Peyer's patch (tissue), 4 donors: ENCODE data around the gene ZNF214.

Experiments used
- POLR2A ChIP-seq, 2 donors: fragments of 450-650 bp; IDR thresholded peaks; one replicate each; pipeline ENCODE4 v1.5.1; 2017; ENCODE audit warnings: antibody characterized with exemption in 2 of 2, mild to moderate bottlenecking in 2 of 2, moderate library complexity in 2 of 2
- TF ChIP-seq, protein P1 (sequence below), 6 experiments: fragments of 450-650 bp in 4 of 6; fragments of 200-600 bp in 2 of 6; sonication (generic) in 1 of 6; IDR thresholded peaks; one replicate each; pipeline ENCODE4 v1.5.1; 2017 to 2019; ENCODE audit warnings: antibody characterized with exemption in 6 of 6, mild to moderate bottlenecking in 3 of 6, moderate library complexity in 1 of 6

DNA sequence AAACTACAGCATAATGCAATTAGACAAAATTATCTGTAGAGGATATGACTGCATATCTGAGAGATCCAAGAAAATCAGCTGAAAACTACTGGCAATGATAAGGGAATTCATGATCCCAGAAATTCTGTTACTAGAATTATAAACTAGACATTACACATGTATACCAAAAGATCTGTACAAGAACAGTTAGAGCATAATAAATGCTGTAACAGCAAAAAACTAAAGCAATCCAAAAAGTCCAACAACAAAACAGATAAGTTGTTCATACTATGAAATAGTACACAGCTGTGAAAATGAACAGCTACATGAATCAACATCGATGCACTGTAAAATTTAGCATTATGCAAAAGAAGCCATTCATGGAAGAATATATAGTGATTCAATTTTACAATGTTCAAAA lies 6.0 kb downstream of the ZNF214 start:
- TF ChIP-seq, protein P1, sequence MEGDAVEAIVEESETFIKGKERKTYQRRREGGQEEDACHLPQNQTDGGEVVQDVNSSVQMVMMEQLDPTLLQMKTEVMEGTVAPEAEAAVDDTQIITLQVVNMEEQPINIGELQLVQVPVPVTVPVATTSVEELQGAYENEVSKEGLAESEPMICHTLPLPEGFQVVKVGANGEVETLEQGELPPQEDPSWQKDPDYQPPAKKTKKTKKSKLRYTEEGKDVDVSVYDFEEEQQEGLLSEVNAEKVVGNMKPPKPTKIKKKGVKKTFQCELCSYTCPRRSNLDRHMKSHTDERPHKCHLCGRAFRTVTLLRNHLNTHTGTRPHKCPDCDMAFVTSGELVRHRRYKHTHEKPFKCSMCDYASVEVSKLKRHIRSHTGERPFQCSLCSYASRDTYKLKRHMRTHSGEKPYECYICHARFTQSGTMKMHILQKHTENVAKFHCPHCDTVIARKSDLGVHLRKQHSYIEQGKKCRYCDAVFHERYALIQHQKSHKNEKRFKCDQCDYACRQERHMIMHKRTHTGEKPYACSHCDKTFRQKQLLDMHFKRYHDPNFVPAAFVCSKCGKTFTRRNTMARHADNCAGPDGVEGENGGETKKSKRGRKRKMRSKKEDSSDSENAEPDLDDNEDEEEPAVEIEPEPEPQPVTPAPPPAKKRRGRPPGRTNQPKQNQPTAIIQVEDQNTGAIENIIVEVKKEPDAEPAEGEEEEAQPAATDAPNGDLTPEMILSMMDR (IDR thresholded peaks at IDR 0.05) = no peak
- TF ChIP-seq POLR2A (IDR thresholded peaks at IDR 0.05) = no peak
